Stimulated activated CD4-positive, alpha-beta T cell treated with anti-CD3 and anti-CD28 coated beads, Interleukin-4, amount 100 ng/mL, for 1 hour (primary cell): ENCODE measurements around the gene KCNS1.

Experiments
- DNase-seq: peaks from one replicate; pipeline ENCODE4 v3.0.0-alpha.2; 2020

KCNS1 gene

DNA sequence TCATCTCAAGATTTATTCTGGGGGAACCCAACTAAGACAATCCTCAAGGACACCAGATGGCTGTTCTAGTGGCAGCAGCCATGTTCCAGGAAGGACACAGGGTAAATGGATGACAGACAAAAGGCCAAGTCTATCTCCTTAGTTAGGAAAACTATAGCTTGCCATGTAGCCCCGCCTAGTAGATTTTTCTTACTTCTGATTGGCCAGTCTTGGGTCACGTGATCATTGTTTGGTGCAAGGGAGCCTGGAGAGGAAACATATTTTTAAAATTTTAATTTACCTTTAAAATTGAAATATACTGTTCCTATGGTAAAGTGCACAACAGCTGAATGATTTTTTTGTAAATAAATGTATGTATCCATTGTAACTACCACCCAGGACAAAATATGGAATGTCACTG lies 4.4 kb upstream of the KCNS1 start:
- no peak for DNase-seq

DNA sequence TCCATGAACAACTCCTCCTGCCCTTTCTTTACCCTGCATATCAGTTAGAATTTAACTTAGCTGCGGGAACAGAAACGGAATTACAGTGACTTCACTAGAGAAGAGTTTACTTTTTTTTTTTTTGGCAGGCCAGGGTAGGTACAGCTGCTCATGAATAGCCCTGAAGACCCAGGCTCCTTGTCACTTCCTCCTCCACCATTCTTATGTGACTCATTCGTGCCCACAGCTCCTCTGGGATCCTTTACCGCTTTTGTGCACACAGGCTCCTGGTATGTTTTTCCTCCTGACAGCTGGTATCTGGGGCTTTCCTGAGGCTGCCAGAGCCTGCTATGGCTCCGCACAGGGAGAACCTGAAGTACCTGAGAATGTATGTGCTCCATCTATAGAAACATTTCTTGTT lies 3.9 kb upstream of the KCNS1 start:
- DNase-seq = no peak

DNA sequence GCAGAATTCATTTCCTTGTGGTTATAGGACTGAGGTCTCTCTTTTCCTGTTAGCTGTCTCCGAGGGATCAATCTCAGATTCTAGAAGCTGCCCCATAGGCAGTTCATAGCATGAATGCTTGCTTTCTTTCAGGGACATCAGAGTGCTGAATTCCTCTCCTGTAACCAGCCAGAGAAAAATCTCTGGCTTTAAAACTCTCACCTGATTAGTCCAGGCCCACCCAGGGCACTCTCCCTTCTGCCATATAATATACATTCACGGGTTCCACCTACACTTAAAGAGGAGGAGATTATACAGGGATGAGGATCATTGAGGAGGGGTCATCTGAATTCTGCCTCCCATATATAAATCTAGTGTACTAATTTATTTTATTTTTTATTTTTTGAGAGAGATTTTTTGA lies 2.1 kb upstream of the KCNS1 start:
- no peak for DNase-seq

DNA sequence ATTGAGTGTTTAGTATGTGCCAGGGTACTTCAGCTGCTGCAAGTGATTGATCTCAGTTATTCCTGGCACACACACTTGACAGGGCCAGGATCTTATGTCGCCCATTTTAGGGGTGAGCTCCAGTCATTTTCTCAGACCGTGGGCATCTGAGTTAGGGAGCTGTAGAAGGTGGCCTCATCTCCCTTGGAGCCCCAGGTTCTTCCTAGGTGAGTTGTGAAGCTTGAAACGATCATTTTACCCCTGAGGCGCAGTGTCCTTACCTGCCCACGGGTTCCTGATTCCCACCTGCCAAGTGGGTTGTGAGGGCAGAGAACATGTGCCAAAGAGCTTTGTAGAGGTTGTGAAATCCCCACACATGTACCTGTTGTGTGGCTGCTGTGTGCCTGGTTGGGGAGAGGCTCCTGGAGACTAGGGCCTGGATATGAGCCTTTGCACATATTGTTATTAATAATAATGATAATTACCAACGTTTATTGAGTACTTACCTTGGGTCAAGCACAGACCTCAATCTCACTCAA lies 465 bp upstream of the KCNS1 start:
- DNase-seq = no peak

DNA sequence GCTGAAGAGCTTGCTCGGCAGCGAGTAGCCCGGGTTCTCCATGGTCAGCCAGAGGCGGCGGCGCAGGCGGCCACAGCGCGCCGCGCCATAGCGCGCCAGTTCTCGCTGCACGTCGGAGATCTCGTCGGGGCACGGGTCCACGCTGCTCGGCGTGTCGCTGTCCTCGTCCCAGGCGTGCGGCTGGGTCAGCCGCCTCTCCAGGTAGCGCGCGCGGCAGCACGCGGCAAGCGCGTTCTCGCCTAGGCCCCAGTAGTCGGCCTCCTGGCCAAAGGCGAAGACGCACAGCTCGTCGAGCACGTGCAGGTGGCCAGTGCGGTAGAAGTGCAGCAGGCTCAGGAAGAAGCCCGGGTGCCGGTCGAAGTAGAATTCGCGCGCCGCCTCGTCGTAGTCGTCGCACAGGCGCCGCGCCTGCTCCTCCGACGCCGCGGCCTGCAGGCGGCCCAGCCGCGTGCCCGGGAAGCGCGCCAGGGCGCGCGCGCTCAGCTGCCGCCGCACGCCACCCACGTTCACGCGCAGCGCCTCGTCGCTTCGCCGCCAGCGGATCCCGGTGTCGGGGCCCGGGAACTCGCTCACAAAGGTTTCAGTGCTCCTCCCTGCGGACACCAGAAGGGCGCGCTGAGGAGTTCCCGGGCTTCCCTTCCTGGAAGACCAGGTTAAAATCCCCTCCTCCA lies 2.7 kb downstream of the KCNS1 start:
- no peak for DNase-seq

DNA sequence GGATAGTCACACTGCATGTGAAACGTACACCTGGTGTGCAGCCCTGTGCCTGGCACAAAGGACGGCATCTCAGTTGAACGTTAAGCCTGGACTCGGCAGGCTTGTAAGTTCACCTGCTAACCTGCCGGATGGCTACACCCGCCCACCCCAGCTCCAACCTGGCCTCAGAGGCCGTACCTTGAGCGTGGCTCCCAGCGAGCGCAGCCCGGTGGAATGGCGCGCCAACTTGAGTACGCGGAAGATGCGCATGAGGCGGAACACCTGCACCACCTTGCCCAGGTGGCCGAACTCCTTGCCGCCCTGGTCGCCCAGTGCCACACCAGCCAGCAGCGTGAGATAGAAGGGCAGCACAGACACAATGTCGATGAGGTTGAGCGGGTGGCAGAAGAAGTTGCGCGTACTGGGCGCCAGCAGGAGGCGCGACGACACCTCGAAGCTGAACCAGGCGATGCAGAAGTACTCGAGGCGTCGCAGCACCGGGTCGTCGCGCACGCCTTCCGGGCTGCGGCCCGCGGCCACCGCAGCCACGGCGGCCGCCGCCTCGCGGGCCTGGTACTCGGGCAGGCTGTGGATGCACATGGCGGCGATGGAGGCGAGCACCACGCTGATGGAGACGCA lies 3.3 kb downstream of the KCNS1 start:
- peak; percentile 48 for DNase-seq

DNA sequence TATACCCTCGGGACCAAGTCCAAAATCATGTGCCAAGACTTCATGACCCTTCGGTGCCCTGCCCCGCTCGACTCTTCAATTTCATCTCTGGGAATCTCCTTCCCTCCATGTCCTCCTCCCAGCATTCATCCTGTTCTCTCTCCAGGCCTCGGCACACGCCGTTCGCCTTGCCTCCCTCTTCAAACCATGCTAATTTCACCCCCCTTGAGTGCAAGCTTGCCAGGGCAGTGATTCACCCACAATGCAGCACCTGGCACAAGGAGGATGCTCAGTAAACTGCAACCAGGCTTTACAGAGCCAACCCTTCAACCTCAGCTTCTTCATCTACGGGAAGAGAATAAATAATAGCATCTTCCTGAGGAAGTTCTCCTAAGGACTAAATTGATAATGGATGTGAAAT lies 4.1 kb downstream of the KCNS1 start:
- no peak for DNase-seq

DNA sequence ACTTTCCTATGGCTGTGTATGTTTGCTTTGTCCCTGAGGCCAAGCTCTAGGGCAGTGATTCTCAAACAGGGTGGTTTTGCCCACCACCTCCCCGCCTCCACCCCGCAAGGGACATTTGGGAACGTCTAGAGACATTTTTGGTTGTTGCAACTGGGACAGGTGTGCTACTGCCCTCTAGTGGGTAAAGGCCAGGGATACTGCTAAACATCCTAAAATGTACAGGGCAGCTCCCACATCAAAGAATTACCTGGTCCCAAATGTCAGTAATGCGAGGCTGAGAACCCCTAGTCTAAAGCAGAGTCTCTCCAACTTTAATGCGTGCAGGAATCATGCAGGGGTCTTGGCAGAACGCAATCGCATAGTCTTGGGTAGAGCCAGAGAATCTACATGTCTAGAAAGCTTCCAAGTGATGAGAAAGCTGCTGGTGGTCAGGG lies 5.1 kb downstream of the KCNS1 start:
- peak; percentile 42 for DNase-seq

DNA sequence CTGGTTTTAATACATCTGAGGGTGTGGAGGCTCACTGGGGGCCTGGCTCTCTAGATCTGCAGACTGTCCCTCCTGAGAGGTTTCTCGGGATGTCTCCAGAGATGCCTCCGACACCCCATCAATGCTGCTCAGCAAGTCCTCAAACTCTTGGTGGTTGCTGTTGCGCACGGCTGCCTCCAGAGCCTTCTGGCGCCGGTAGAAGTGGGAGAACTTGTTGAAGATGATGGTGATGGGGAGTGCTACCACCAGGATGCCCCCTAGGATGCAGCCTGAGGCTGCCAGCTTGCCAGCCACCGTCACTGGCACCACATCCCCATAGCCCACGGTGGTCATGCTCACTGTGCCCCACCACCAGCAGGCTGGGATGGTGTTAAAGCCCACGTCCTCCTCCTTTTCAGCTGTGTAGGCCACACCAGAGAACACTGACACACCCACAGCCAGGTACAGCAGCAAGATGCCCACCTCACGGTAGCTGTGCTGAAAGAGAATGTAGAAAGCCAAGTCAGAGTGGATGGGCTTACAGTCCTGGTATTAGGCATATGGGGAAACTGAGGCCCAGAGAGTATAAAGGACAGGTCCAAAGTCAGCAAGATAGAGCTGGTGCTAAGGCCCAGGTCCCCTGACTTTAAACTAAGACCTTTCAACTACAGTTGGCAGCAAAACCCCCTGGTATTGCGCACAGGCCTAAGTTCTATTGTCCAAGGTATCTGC lies 5.9 kb downstream of the KCNS1 start:
- DNase-seq = no peak

DNA sequence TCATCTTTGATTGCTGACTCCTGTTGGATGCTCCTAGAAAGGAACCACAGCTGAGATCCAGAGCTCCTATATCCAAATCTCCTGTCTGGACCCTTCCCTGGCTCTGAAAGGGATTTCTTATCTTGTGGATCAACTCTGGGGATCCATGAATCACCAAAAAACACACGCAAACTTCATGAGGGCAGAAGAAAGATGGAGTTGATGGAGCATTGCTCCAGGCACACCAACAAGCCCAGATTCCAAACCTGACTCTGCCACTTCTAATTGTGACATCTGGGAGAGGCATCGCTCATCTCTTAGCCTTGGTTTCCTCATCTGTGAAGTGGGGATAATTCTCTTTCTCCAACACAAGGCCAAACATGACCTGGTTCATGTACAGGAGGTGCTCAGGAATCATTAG lies 6.7 kb downstream of the KCNS1 start:
- DNase-seq = no peak

DNA sequence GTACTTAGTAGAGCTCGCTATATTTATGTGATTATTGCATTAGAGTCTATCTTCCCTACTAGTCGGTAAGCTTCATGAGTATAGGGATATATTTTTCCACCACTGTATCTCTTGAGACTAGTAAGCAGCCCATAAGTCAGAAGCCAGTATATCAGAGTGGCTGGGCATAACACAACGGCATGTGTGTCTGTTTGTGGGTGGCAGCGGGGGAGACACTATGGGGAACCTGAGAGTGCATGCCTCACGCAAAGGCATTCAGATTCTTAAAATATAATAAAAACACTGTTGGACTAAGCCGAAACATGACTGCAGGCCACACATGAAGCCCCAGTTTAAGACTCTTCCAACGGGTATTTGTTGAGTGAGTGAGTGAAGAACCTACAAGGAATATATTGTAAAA lies 8.0 kb downstream of the KCNS1 start:
- DNase-seq = no peak

DNA sequence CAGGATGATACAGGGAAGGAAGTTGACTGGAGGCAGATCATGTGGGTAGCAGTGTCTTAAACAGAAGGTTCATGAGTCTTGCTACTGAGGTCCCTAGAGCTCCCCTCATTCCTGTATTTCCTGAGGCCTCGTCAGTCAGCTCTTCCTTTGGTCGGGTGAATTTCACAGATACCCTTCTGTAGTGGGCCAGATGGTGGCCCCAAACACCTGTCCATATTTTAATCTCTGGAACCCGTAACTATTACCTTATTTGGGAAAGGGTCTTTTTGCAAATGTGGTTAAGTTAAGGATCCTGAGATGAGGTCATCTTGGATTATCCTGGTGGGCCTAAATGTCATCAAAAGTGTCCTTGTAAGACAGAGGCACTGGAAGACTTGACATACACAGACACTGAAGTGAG lies 9.6 kb downstream of the KCNS1 start:
- no peak for DNase-seq

DNA sequence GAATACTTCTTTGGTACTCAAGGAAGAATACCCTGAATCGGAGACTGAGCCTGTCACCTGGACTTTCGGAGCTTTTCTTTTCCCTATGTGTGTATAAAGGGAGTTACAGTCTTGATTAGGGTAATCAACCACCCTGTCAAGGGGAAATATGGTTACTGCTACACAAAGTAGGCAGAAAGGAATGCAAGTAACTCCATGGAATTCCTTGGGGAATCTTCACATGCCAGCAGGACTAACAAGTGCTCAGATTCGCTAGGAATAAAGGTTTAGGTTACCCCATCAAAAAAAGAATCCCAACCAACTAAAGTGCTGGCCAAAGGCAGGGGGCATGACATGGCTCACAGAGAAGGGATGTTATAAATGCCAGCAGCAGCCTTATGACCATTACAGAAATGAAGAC lies 10.4 kb downstream of the KCNS1 start:
- no peak for DNase-seq

DNA sequence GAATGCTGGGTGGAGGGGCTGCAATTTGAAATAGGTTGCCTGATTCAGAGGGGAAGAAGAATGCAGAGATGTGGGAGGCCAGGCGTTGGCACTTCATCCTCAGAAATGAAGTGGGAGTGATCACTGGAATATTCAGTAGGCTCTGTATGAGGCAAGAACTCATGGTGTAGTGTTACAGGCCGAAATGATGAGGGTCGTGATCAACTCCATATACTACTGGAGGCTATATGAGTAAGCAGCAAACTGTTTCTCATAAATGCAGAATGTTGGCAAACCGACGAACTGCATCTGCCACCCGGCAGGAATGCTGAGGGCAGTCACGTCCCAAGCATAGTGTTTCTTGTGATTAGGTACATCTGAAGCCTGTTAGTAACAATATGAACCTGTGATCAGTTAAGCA lies 12.7 kb downstream of the KCNS1 start:
- no peak for DNase-seq

DNA sequence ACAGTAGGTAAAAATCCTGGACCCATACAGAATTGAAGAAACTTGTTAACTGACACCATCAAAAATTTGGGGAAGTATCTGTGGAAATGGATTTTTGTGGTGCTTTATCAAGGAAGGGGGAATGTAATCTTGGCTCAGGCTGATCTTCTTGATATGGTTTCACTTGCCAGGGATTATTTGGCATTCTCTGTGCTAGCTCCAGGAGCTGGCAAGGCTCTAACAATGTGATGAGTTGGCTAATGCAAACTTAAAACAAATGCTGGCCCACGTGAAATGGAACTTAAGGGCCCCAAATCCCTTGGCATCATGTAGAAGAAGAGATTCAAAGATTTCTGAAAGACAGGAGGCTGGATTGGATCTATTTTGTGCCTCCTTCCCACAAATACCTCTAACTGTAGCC lies 13.1 kb downstream of the KCNS1 start:
- no peak for DNase-seq

DNA sequence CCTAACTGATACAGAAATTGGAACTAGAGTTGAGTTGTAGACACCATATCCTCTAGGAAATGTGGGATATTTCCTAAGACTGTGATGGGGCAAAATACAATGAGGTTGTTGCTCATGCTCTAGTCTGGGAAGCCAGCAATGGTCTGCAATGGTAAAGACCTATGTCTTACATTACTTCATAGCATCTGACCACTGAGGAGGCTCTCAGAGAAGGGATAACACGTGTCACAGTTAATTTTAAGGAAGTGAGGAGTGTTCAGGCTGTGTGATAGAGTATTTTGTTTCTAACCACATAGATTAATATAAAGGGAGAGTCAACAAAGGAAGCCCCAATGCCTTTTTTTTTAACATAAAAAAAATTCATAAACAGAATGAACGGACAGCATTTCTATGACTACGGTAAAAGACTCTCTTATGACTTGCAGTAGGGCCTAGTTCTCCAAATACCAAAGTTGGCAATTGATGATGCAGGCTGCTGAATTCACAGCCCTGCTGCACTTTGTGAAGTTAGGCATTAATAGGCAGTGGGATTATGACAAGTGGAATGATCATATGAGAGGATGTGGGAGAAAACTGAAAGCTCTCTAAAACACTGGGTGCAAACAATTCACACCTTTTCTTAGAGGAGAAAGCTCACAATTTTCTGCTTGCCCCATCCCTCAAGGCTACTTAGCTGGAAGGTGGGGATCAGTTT lies 13.7 kb downstream of the KCNS1 start:
- DNase-seq = no peak

DNA sequence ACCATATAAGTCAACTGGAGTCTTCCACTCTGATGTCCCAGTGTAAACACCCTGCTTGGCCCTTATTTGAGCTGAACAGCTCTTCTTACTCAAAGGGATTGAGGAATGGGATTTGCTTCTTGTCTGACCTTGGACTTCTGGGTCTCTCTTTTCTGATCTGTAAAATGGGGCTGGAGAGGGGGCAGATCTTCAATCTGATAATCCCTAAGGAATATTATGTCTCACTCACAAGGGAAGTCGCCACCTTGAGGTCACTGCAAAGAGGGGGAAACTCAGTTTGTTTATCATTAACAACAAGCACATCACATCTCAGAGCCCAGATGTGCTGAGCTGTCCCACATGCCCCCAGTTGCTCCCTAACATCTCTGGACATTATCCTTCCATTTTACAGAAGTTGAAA lies 15.1 kb downstream of the KCNS1 start:
- DNase-seq = no peak

DNA sequence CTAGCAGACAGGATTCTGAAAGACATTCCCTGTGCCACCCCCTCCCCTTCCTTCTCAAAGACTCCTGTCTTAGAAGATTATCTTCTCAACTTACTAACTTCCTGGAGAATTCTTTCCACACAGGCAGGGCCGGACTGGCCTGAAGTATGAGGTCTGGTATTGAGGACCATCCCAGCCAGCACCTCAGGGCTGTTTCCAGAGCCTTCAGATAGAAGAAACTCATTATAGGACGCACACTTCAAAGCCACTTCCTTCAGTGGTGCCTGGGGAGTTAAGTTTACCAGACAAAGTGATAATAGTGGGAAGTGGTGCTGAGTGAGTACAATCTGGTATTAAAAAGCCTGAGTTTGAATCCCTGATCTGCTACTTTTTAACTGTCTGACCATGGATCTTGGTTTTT lies 15.6 kb downstream of the KCNS1 start:
- no peak for DNase-seq

DNA sequence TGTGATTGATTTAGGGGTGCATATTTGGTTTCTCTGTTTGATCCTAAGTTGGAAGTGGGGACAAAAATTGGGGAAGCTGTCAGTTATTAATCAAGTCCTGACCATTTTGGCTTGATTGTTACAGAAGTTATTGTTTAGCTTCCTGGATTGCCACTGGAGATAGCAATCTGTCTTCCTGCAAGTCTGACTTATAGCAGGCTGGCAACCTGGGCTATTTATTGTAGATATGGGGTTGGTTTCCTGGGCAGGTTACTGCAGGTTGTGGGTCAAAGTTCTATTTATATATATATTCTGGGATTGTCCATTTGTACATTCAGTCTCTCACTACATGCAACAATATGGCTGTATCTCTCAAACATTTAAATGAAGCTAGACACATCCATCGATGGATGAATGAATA lies 17.8 kb downstream of the KCNS1 start:
- DNase-seq = no peak

DNA sequence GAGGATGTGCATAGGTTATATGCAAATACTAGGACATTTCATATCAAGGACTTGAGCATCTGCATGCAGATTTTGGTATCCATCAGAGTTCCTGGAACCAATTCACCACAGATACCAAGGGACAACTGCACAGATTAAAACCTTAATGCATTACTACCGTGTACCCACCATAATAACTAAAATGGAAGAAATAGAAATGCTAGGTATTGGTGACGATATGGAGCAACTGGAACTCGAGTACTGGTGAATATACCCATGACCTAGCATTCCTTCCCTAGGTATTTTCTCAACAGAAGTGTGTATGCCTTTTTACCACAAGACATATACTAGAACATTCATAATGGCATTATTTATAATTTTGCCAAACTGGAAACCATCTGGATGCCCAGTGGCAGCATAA lies 18.5 kb downstream of the KCNS1 start:
- no peak for DNase-seq

DNA sequence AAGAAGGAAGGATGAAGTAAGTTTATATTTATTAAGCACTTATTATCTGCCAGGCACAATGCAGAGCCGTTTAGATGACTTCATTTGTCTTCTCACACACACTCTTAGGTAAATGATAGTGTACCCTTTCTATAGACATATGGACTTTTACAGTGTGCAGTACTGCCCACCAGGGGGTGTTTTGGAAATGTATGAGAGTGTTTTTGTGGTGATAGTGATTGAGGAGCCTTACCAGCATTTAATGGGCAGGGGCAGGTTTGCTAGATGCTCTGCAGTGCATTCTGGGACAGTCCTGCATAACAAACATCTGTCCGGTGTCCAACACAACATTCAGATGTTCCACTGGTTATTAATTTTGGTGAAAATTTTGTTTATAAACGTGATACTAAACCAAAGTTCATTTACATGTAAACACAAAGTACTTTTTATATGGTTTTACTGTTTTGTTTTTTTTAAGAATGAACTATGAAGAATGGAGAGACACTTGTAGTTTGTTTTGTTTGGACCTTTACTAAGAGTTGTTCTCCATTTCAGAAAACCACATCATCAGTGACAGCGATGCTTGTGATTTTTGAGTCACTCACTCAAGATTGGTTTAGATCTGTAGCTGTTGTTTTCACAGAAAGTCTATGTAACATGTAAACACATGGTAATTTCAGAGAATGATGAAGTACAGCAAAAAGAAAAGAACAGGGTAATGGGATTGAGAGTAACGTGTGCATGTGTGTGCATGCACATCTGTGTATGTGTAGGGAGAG lies 19.9 kb downstream of the KCNS1 start:
- DNase-seq = no peak

DNA sequence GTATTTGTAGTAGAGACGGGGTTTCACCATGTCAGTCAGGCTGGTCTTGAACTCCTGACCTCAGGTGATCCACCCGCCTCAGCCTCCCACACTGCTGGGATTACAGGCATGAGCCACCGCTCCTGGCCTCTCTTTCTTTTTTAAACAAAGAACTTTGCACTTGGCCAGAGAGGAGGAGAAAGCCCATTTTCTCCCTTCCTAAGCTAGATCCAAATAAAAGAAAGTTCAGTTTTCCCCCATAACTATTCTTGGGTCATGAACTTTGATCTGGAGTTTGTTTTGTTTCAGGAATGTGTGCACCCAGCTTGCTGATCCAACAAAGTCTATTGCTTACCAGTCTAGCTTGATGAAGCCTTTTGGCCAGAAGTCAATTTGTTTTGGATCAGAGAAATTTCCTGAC lies 23.4 kb downstream of the KCNS1 start:
- DNase-seq = no peak

DNA sequence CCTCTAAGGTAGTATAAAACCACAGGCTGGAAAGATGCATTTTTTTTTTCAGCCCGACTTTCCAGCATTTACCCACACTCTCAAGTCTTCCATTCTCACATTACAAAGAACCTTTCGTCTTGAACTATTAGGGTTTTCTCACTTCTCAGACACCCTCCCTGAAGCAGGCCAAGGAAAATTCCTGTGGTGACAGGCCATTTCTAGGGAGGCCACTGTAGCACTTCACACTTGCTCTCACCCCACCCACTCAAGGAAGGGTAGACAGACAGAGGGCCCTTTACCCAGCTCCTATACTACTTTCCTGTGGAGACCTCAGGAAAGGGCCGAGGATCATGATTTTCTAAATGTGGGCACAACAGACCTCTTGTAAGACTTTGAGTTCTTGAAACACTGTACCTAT lies 27.7 kb downstream of the KCNS1 start:
- no peak for DNase-seq
